ENCODE results near the gene ATG9B.

The ATG9B gene

GRCh38 chr7:150971242-150972022 lies 52.9 kb downstream of the ATG9B start:
- ChIA-PET CTCF (interaction anchor here (0.6 to 11.1 kb wide), 4 partner anchors 10 to 94 kb away, joined by 3 to 124 read pairs (median 4); no protein-coding TSS in a partner anchor), POLR2A (no interaction called here)
- Histone ChIP-seq H3K4me1 (ENCODE audit: control insufficient read depth, insufficient read depth, low read length) (no peaks in the 10 kb centered on the region; the same call in 1 of the 2 replicates), H3K36me3 (ENCODE audit: control insufficient read depth in 2 of 2, insufficient read depth in 1 of 2, low read length in 2 of 2) (no peaks in the 10 kb centered on the region), H3K4me3 (ENCODE audit: low read depth, low read length) (no peak overlapping the region), H3K27ac (ENCODE audit: extremely low read depth, low read depth, low read length) (no peak overlapping the region), H3K9me3 (ENCODE audit: control insufficient read depth, insufficient read depth, low read depth, low read length) (no peaks in the 10 kb centered on the region)
- no peak for TF ChIP-seq GFI1B (tag by site-specific recombination; IDR thresholded peaks at IDR 0.05)
- TF ChIP-seq ZNF488 (tag by site-specific recombination; IDR thresholded peaks at IDR 0.05) = no peak
- TF ChIP-seq ZNF24 (tag by site-specific recombination; IDR thresholded peaks at IDR 0.05) = no peak
- TF ChIP-seq ZBTB6 (tag by site-specific recombination; IDR thresholded peaks at IDR 0.05) = no peak
- peak; percentile 28; the same call in 1 of the 2 replicates for TF ChIP-seq ZNF366 (tag by site-specific recombination; conservative IDR thresholded peaks at IDR 0.05)
- TF ChIP-seq ZFP41 (tag by site-specific recombination; IDR thresholded peaks at IDR 0.05; ENCODE audit: borderline replicate concordance) = no peak
- no peak for TF ChIP-seq ZNF394 (tag by site-specific recombination; IDR thresholded peaks at IDR 0.05; ENCODE audit: borderline replicate concordance)
- no peak for TF ChIP-seq ZNF747 (tag by site-specific recombination; IDR thresholded peaks at IDR 0.05)
- TF ChIP-seq ZBTB21 (tag by site-specific recombination; IDR thresholded peaks at IDR 0.05) = no peak
- TF ChIP-seq ZFHX2 (tag by site-specific recombination; conservative IDR thresholded peaks at IDR 0.05) = peak; percentile 60
- no peak for TF ChIP-seq PRDM10 (tag by site-specific recombination; IDR thresholded peaks at IDR 0.05)

GRCh38 chr7:150970424-150970823 lies 53.9 kb downstream of the ATG9B start:
- CTCF ChIA-PET = interaction anchor here (0.7 to 11.1 kb wide), 4 partner anchors 8 to 130 kb away, joined by 3 to 124 read pairs (median 6); no protein-coding TSS in a partner anchor
- H3K4me1 ChIP-seq (ENCODE audit: control insufficient read depth, insufficient read depth, low read length) = no peaks in the 10 kb centered on the region

More at GRCh38 chr7:150970424-150970823, 53.9 kb downstream of the ATG9B start:
- POLR2A ChIA-PET = no interaction called here
- TF ChIP-seq GFI1B (tag by site-specific recombination; IDR thresholded peaks at IDR 0.05) = no peak
- TF ChIP-seq PRDM4 (tag by site-specific recombination; IDR thresholded peaks at IDR 0.05) = no peak
- no peak for TF ChIP-seq ZNF175 (tag by site-specific recombination; IDR thresholded peaks at IDR 0.05)
- TF ChIP-seq ZEB2 (tag by site-specific recombination; IDR thresholded peaks at IDR 0.05) = no peak
- no peak for TF ChIP-seq GLIS2 (tag by site-specific recombination; IDR thresholded peaks at IDR 0.05)
- no peak for TF ChIP-seq ZNF624 (tag by site-specific recombination; IDR thresholded peaks at IDR 0.05)
- no peak for TF ChIP-seq ZNF350 (tag by site-specific recombination; IDR thresholded peaks at IDR 0.05)
- TF ChIP-seq SP7 (tag by site-specific recombination; IDR thresholded peaks at IDR 0.05) = no peak
- no peak for TF ChIP-seq ZNF521 (tag by site-specific recombination; IDR thresholded peaks at IDR 0.05)
- H3K27ac ChIP-seq (ENCODE audit: extremely low read depth, low read depth, low read length) = no peak overlapping the region
- H3K9me3 ChIP-seq (ENCODE audit: control insufficient read depth, insufficient read depth, low read depth, low read length) = no peaks in the 10 kb centered on the region
- no peaks in the 10 kb centered on the region for H3K36me3 ChIP-seq (ENCODE audit: control insufficient read depth in 2 of 2, insufficient read depth in 1 of 2, low read length in 2 of 2)
- no peak overlapping the region for H3K4me3 ChIP-seq (ENCODE audit: low read depth, low read length)

Data from HEK293 (cell line).